Lower leg skin (tissue), 3 donors: ENCODE measurements around the gene ATP13A3.

Source experiments
- CTCF ChIP-seq, 3 donors: fragments of 450-650 bp; IDR thresholded peaks; one replicate each; pipeline ENCODE4 v1.5.1; 2016; ENCODE audit warnings: antibody characterized with exemption in 3 of 3, mild to moderate bottlenecking in 3 of 3, moderate library complexity in 2 of 3
- POLR2A ChIP-seq, 2 donors: fragments of 450-650 bp; IDR thresholded peaks; one replicate each; pipeline ENCODE4 v1.6.1; 2016 to 2017; ENCODE audit warnings: antibody characterized with exemption in 2 of 2, mild to moderate bottlenecking in 1 of 2, moderate library complexity in 1 of 2

- TF ChIP-seq CTCF (IDR thresholded peaks at IDR 0.05): no peak
- TF ChIP-seq POLR2A (IDR thresholded peaks at IDR 0.05): no peak
Measured at GRCh38 chr3:194399166-194399565, 87.6 kb downstream of the ATP13A3 start, which contains the start of gene GP5.
